Caco-2 (cell line): ENCODE data around the gene GUSB. TPM values are rescaled to one million over a fixed set of nuclear protein-coding genes. Genes with fewer than 3 reads are reported as not detected.

ENCODE experiments used
- BruUV-seq: library from RNA; stranded (reverse); fragments of 400-500 nt; replicated peaks from 2 replicates; lab custom pipeline; 2021; lab: Mats Ljungman, UMichigan
- CTCF ChIA-PET: fragments of 300-600 bp; sonication (Branson Sonifier 250); formaldehyde crosslinking; loops from one replicate; lab custom pipeline; 2022; ENCODE audit warnings: antibody characterized with exemption; lab: Charles Lee
- POLR2A ChIA-PET: fragments of 300-600 bp; sonication (Branson Sonifier 250); formaldehyde crosslinking; loops from one replicate; lab custom pipeline; 2022; ENCODE audit warnings: antibody characterized with exemption; lab: Charles Lee
- DNase-seq, 2 experiments: peaks; one replicate each; pipeline versions ENCODE4 v3.0.0 to v3.0.0-alpha.2; 2020 to 2022
- H3K27me3 ChIP-seq: replicated peaks from 2 replicates; pipeline ENCODE4 v1.6.0; 2011; ENCODE audit warnings: low read length; ENCODE audit not compliant: control insufficient read depth, insufficient read depth
- H3K36me3 ChIP-seq: 2 replicates; pipeline ENCODE4 v1.5.1; 2011; ENCODE audit warnings: low read length; ENCODE audit not compliant: control insufficient read depth, insufficient read depth
- H3K4me1 ChIP-seq: fragments of 250-450 bp; sonication (Bioruptor Pico); 2 replicates; pipeline ENCODE4 v1.5.1; 2020; ENCODE audit warnings: mild to moderate bottlenecking
- H3K4me3 ChIP-seq: 2 replicates; pipeline ENCODE4 v1.5.1; 2011; ENCODE audit warnings: low read depth, mild to moderate bottlenecking, control low read depth, low read length
- H3K9me3 ChIP-seq: fragments of 250-450 bp; sonication (Bioruptor Pico); 2 replicates; pipeline ENCODE4 v1.5.1; 2020; ENCODE audit warnings: mild to moderate bottlenecking, moderate library complexity
- H3K27ac Mint-ChIP-seq: one replicate; pipeline ENCODE4 v1.8.0; 2022; ENCODE audit warnings: mixed read lengths; ENCODE audit not compliant: unreplicated experiment
- H3K27me3 Mint-ChIP-seq: one replicate; pipeline ENCODE4 v1.8.0; 2022; ENCODE audit warnings: mixed read lengths; ENCODE audit not compliant: insufficient read depth, unreplicated experiment
- H3K36me3 Mint-ChIP-seq: one replicate; pipeline ENCODE4 v1.8.0; 2022; ENCODE audit warnings: mild to moderate bottlenecking, mixed read lengths; ENCODE audit not compliant: insufficient read depth, unreplicated experiment
- H3K4me1 Mint-ChIP-seq: one replicate; pipeline ENCODE4 v1.8.0; 2022; ENCODE audit warnings: low read depth, mixed read lengths; ENCODE audit not compliant: unreplicated experiment
- H3K4me3 Mint-ChIP-seq: one replicate; pipeline ENCODE4 v1.8.0; 2022; ENCODE audit warnings: mild to moderate bottlenecking, moderate library complexity, mixed read lengths; ENCODE audit not compliant: unreplicated experiment
- H3K9me3 Mint-ChIP-seq: one replicate; pipeline ENCODE4 v1.8.0; 2022; ENCODE audit warnings: mixed read lengths; ENCODE audit not compliant: unreplicated experiment
- CTCF ChIP-seq, 2 experiments: fragments of 200-600 bp in 1 of 2; IDR thresholded peaks; 1 replicate in 1 of 2; 2 replicates in 1 of 2; pipeline versions ENCODE4 v1.5.1 to v1.8.0; 2011 to 2022; ENCODE audit warnings: antibody characterized with exemption in 1 of 2, control low read depth in 1 of 2, inconsistent platforms in 1 of 2, low read depth in 1 of 2, low read length in 1 of 2, mild to moderate bottlenecking in 1 of 2, moderate library complexity in 1 of 2; ENCODE audit not compliant: insufficient read depth in 1 of 2, severe bottlenecking in 1 of 2, unreplicated experiment in 1 of 2
- intact Hi-C: fragments of 100-400 bp; cut with micrococcal nuclease; formaldehyde crosslinking; loops from one replicate; pipeline ENCODE4 v1.10.0; 2022; ENCODE audit not compliant: unreplicated experiment
- total RNA-seq: library from RNA; stranded (reverse); gene quantifications from 2 replicates; pipeline ENCODE4 v1.2.3, GENCODE V29; 2022

GUSB gene
- total RNA-seq, 1 experiment from 2014 or later: 71.3 TPM

GRCh38 chr7:65927489-65928448 lies 54.2 kb downstream of the GUSB start:
- CTCF ChIA-PET: interaction anchor here (0.8 kb wide), 1 partner anchor 33 kb away, joined by 3 read pairs; no protein-coding TSS in a partner anchor
- intact Hi-C loops: loop anchor here (5.0 kb wide), 1 partner anchor 55 kb away; the partner anchor contains the start of gene VKORC1L1
- DNase-seq: peak; percentile 77 to 88
- H3K36me3 ChIP-seq: no peaks in the 10 kb centered on the region
- H3K36me3 Mint-ChIP-seq: no peaks in the 10 kb centered on the region
- TF ChIP-seq CTCF (IDR thresholded peaks at IDR 0.05; ENCODE audit: insufficient read depth in 1 of 2, low read depth in 1 of 2, low read length in 1 of 2, severe bottlenecking in 1 of 2, unreplicated experiment in 1 of 2): no peak
- H3K27me3 ChIP-seq: no peaks in the 10 kb centered on the region
- no peaks in the 10 kb centered on the region for H3K9me3 Mint-ChIP-seq
- no peak overlapping the region for H3K4me3 ChIP-seq
- peaks cover 19% of the 10 kb centered on the region for H3K4me1 Mint-ChIP-seq
- BruUV-seq: no TSS peak
- H3K27ac Mint-ChIP-seq: no peak overlapping the region
- POLR2A ChIA-PET: no interaction called here
- no peaks in the 10 kb centered on the region for H3K9me3 ChIP-seq
- H3K4me3 Mint-ChIP-seq: peak overlapping the region; percentile 13
- H3K27me3 Mint-ChIP-seq: no peaks in the 10 kb centered on the region
- peaks cover 35% of the 10 kb centered on the region for H3K4me1 ChIP-seq

- H3K36me3 Mint-ChIP-seq: no peaks in the 10 kb centered on the region
- H3K4me1 Mint-ChIP-seq: peaks cover 19% of the 10 kb centered on the region
- no peak overlapping the region for H3K27ac Mint-ChIP-seq
- no peaks in the 10 kb centered on the region for H3K9me3 Mint-ChIP-seq
- CTCF ChIA-PET: no interaction called here
- H3K4me3 Mint-ChIP-seq: no peak overlapping the region
- no peak for TF ChIP-seq CTCF (IDR thresholded peaks at IDR 0.05; ENCODE audit: insufficient read depth in 1 of 2, low read depth in 1 of 2, low read length in 1 of 2, severe bottlenecking in 1 of 2, unreplicated experiment in 1 of 2)
- POLR2A ChIA-PET: no interaction called here
- H3K27me3 Mint-ChIP-seq: no peaks in the 10 kb centered on the region
- DNase-seq: no peak
- Histone ChIP-seq H3K9me3 (no peaks in the 10 kb centered on the region), H3K4me1 (peaks cover 35% of the 10 kb centered on the region), H3K36me3 (no peaks in the 10 kb centered on the region), H3K4me3 (no peak overlapping the region), H3K27me3 (no peaks in the 10 kb centered on the region)
- no TSS peak for BruUV-seq
- intact Hi-C loops: loop anchor here (5.0 kb wide), 1 partner anchor 54 kb away; the partner anchor contains the start of gene VKORC1L1
These were observed 55.4 kb downstream of the GUSB start for GRCh38 chr7:65926588-65926987.

GRCh38 chr7:65925040-65925439 lies 57.0 kb downstream of the GUSB start:
- no peaks in the 10 kb centered on the region for H3K9me3 Mint-ChIP-seq
- H3K36me3 Mint-ChIP-seq: no peaks in the 10 kb centered on the region
- H3K27me3 Mint-ChIP-seq: no peaks in the 10 kb centered on the region
- H3K4me1 ChIP-seq: peaks cover 35% of the 10 kb centered on the region
- no peaks in the 10 kb centered on the region for H3K36me3 ChIP-seq
- no peak overlapping the region for H3K4me3 Mint-ChIP-seq
- H3K9me3 ChIP-seq: no peaks in the 10 kb centered on the region
- intact Hi-C loops: loop anchor here (5.0 kb wide), 1 partner anchor 53 kb away; the partner anchor contains the start of gene VKORC1L1
- no TSS peak for BruUV-seq
- H3K4me3 ChIP-seq: no peak overlapping the region
- no peaks in the 10 kb centered on the region for H3K27me3 ChIP-seq
- peaks cover 19% of the 10 kb centered on the region for H3K4me1 Mint-ChIP-seq
- no peak overlapping the region for H3K27ac Mint-ChIP-seq
- ChIA-PET POLR2A (no interaction called here), CTCF (no interaction called here)
- peak in 1 of 2 experiments; percentile 22 for DNase-seq
- TF ChIP-seq CTCF (IDR thresholded peaks at IDR 0.05; ENCODE audit: insufficient read depth in 1 of 2, low read depth in 1 of 2, low read length in 1 of 2, severe bottlenecking in 1 of 2, unreplicated experiment in 1 of 2): no peak
